ENCODE data around the gene POLQ.
"Not testable (repeated sequence)": the region's sequence is repeated elsewhere in the genome, so short reads cannot be mapped to it uniquely, and the experiment has no call there.

The POLQ gene

DNA sequence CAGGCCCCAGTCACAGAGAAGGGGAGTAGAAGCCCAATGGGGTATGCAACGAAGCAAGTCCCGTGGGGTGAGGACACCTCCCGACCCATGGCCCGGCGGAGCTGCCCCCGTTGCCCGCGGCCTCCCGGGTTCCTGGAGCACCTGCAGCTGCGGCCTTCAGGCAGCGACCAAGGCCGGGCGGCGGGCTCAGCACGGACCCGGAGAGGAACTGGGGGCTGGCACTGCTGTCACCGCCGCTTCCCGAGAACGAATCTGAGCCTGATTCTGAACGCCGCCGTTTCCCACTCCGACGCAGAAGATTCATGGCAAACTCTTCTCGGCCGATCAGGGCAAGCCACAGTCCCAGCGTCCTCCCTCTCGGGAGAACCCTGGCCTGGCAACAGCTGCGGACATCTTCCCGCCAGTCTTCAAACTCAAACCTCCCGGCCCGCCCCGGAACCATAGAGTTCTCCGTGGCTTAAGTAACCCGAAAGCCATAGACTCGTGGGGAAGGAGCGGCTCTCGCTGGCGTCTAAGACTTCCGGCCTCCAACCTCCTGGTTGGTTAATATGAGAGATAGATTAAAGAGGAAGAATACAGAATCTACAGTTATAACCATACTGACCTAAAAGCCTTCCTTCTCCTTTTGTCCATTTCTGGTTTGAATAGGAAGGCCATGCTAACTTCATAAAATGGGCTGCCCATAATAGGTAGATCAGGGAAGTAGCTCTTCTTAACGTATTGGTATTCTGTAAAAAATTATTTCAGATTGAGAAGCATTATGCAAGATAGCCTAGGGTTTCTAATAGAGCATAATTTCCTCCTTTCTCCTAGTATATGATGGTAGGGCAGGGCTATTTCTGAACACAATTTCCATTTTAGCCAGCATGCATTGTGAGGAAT lies at the start of gene POLQ:
POLQ (minus strand) TSS at position 415 of the 882 bp plus-strand sequence; CDS start at position 304, 111 bp downstream.
- DNase-seq = peak; percentile 91

DNA sequence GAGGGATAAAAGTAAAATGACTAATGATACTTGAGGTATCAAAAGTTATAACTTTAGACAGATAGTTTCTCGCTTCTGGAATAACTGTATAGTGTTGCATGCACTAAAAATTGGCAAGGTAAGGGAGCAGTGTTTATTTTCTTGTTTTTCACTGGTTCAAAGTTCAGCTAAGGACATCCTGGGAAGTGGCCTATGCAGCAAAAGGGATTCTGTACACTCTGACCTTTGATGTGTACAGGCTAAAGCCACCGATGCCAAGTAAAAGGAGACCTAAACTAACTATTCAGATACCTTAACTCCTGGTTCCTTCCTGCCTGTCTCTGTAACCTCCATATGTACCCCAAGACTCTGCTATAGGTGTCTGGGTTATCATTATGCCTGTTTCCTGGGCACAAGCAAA lies 49.1 kb upstream of the POLQ start:
- DNase-seq = no peak

DNA sequence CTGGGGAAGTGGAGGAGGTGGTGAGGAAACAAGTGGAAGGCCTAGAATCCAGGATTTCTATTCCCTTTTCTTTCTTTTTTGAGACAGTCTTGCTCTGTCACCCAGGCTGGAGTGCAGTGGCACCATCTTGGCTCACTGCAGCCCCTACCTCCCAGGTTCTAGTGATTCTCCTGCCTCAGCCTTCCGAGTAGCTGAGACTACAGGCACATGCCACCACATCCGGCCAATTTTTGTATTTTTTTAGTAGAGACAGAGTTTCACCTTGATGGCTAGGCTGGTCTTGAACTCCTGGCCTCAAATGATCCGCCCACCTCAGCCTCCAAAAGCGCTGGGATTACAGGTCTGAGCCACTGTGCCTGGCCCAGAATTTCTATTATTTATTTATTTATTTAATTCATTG lies 48.0 kb upstream of the POLQ start:
- not testable (repeated sequence) for DNase-seq

DNA sequence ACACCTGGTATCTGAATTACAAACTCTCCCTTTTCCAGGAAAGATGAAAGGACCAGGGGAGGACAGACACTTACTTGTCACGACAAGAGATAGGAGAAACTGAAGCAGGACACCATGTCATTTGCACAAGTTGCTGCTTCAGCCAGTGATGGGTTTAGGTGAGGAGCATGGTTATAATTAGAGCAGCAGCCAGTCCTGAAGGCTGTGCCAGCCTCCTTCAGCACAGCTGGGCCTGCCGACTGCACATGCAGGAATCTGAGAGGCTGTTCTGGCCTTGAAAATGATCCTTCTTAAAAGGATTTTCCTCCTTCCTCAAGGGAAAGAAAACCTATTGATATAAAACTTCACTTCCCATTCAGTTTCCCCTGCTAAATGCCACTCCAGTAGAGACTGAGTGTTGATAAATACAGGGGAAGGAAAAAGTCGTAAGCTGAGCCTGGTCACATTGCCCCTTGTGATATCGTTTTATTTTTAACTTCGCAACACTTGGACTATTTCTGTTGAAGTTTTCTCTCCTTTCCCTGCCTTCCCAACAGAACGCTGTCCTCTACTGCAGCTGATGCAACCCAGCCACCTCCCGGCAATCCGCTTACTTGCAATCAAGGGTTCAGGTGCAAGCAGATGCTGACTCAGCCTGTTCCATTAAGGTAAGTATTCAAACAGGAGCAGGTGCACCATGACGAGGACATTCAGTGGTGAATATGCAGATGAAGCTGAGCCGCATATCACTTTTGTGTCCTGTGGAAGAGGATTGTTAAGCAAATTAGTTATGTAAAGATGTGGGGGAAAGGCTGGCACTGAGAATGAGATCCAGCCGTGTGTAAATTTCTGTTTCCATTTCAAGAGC lies 47.3 kb upstream of the POLQ start, which contains the start of gene FBXO40:
FBXO40 (plus strand) TSS at position 524 of the 847 bp plus-strand sequence. CDS start 27,197 bp downstream, outside the sequence.
- DNase-seq = no peak

DNA sequence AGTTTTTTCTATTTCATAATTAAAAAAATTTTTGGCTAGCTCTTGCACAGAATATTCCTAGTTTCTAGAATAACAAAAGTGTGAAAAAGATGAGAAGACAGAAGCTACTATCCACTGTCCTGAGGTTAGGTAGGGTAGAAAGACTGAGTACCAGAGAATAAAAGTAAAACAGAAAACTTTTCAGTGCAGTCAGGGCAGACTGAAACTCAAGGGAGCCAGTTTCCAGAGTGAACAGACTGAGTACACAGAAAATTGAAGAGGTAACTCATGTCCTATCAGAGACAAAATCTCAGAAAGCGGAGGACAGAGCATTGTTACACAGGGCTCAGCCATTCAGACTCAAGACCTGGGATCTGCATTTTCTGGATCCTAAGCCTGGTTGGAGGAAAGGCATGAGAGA lies 38.6 kb upstream of the POLQ start:
- DNase-seq = no peak

DNA sequence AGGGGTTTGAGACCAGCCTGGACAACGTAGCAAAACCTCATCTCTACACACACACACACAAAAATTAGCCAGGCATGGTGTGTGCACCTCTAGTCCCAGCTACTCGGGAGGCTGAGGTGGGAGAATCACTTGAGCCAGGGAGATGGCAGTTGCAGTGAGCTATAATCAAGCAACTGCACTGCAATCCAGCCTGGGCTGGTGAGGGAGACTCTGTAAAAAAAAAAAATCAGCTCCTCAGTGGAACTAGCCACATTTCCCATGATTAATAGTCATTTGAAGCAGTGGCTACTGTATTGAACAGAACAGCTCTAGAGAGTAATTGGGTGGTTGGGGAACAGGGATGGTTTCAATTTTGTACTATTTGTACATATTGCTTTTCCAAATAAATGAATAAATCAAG lies 35.9 kb upstream of the POLQ start:
- DNase-seq = no peak

DNA sequence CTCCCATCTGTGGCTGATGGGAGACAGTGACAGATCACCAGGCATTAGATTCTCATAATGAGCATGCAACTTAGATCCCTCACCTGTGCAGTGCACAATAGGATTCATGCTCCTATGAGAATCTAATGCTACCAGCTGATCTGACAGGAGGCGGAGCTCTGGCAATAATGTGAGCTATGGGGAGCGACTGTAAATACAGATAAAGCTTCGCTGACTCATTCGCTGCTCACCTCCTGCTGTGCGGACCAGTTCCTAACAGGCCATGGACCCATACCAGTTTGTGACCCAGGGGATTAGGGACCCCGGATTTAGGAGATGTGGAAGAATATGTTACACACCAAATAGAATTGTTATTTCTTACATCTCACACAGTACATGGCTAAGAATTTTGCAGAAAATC lies 28.7 kb upstream of the POLQ start:
- DNase-seq = no peak

DNA sequence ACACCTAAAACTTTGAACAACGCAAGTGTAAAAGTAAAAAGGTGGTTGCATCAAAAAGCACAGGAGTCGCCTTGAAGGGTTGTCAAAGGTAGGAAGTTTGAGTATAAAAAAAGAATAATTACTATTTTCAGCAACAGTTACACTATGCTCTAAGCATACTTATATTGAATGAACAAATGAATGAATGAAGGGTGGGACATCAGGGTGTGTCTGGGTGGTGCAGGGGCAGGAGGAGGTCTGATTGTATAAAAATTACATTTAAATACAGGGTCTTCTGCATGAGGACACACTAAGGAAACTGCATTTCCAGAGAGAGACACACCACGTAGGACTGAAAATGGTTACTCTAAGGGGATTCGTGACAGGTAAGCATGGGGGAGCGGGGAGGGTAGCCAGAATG lies 21.9 kb upstream of the POLQ start, which contains the start of gene ARGFX:
ARGFX (plus strand) TSS at position 301 of the 400 bp plus-strand sequence. CDS start 2,765 bp downstream, outside the sequence.
- DNase-seq = no peak

DNA sequence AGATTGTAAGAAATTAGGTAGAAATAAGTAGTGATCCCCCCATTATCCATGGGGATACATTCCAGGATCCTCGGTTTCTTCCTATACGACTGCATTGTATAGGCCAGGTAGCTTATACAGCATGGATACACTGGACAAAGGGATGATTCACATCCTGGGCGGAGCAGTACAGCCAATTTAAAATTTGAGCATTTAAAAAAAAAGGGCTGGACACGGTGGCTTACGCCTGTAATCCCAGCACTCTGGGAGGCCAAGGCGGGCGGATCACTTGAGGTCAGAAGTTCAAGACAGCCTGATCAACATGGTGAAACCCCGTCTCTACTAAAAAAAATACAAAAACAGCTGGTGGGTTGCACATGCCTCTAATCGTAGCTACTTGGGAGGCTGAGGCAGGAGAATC lies 21.0 kb upstream of the POLQ start:
- DNase-seq = no peak

DNA sequence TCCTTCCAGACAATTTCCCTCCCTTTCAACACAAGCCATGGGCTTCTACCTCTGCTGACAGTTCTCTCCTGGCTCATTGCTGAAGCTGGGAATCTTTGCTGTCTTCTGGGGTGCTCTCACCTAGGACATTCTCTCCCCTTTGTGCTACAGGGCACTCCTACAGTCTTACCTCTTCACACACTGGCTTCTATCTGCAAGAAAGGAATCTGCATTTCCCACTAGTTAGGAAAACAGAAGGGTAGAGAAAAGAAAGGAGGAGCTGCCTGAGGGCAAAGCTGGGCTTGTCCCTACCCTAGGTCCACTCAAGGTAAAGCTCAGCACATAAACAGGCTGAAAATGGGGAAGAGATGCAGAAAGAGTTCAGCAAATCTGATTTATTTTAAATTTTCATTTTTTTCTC lies 16.4 kb upstream of the POLQ start:
- DNase-seq = no peak

DNA sequence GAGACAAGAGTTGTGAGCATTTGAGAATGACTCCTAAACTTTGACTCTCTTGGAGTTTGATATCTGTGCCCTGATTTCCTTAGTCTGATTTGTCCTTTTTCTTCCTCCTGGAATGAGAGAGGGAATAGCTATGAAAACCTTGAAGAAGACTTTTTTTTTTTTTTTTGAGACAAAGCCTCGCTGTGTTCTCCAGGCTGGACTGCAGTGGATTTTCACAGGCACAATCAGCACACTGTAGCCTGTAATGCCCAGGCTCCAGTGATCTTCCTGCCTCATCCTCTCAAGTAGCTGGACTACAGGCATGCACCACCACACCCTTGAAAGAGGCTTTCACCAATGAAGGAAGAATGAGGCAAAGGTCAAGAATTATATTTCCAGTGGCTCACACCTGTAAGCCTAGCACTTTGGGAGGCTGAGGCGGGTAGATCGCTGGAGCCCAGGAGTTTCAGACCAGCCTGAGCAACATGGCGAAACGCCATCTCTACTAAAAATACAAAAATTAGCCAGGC lies 11.7 kb upstream of the POLQ start:
- DNase-seq = no peak

DNA sequence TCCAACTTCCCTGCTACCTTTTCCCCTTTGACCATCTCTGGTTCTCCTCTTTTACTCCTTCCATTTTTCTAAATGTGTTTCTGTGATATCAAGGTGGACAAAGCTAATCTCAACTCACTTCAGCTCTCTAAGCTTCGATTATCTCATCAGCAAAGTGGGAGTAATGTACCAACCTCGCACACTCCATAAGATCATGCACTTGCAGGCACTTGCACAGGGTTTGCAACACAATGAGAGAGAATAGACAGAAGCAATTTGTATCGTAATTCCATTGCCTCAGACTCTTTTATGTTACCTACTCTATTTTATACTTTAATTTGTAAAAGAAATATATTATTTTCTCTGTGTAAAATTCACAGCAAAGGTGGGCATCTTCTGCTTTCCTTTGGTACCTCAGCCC lies 7.0 kb upstream of the POLQ start:
- DNase-seq = no peak

DNA sequence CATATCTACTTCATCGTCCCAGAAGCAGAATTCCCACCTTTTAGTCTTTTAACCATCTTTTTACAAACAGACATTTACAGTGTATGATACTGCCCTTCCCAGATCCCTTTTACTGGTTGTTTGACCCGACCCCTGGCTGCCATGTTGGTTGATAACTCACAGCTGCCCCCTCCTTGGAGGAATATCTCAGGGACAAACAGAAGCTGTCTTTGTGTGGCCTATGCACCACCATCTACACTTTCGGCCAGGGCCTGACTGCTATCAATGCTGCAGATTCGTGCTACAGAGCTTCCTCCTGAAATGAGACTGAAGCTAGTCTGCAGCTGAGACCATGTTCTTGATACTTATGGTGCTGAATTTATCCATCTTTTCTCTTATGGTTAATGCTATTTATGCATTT lies 6.6 kb upstream of the POLQ start:
- no peak for DNase-seq

DNA sequence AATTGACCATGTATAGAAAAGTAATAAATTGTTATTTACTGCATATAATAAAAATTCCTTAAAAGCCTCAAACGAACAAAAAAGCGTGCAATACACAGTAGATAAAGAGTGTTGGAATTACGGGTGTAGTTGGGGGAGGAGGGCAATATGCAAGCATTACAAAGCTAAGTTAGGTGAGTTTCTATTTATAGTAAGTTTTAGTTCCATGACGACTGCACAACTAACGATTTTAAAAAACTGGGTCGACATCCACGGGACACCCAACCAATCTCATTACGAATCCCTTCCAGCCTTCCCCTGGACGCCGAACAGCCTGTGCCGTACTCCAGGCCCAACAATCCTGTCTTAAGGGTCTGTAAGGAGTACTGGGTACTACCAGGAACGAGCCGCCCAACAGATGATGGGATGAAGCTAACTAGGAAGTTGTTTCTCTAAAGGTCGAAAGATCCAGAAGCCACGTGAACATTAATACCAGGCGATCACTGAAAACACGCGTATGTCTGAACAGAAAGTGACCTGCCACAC lies 677 bp downstream of the POLQ start:
- no peak for DNase-seq

DNA sequence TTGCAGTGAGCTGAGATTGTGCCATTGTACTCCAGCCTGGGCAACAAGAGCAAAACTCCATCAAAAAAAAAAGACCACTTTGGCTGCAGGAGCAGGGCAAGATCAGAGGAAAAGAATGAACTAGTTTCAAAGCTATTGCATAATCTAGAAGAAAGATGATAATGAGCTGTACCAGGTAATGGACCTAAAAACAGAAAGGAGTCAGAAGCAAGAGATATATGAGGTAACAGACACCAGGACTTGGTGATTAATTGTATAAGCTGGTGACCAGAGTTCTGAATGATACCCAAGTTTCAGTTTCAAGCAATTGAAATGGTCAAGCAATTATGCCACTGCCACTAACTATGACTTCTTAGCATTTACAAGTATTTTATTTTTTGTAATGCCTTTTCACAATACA lies 2.9 kb downstream of the POLQ start:
- DNase-seq = no peak

DNA sequence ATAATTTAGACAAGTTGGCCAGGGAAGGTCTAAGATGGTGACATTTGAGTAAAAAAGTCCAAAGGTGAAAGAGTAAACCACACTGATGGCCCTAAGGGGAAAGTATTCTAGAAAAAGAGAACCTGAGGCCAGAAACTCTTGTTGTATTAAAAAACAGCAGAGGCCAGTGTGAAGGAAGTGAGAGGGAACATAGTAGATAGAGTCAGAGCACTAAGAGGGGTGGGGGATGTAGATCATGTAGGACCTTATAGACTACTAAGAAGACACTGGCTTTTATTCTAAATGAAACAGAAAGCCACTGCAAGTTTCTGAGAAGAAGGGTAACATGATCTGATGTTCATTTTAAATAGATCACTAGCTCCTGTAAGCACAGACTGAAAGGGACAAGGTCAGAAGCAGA lies 14.5 kb downstream of the POLQ start:
- DNase-seq = no peak

DNA sequence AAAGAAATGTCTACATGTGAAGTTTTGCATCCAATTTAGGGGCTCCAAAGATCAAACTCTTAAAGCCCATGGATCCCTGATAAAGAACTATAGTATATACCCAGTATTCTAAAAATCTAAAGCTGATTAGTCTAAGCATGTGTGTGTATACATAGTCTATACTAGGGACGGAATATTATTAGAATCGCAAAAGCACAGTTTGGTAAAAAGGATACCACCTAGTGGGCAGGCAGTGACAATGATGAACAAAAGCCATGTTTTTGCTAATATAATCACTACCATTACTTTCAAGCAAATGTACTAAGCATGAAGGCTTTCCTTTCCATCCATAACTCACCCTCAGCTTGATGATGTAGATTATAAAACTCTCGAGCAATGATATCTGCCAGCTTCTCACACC lies 16.5 kb downstream of the POLQ start:
- DNase-seq = no peak

DNA sequence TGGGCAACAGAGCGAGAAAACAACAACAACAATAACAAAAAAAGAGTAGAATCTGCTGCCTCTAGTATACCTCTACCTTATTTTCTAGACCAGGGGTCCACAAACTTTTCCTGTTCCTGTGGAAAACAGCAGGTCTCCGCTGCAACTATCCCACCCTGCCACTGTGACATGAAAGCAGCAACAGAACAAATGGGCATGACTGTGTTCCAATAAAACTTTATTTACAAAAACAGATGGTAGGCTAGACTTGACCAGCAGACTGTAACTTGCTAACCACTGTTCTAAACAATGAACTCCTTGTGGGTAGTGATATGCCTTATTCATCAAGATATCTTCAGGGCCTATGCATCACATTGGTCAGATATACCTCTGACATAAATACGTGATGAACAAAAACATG lies 25.3 kb downstream of the POLQ start:
- no peak for DNase-seq

DNA sequence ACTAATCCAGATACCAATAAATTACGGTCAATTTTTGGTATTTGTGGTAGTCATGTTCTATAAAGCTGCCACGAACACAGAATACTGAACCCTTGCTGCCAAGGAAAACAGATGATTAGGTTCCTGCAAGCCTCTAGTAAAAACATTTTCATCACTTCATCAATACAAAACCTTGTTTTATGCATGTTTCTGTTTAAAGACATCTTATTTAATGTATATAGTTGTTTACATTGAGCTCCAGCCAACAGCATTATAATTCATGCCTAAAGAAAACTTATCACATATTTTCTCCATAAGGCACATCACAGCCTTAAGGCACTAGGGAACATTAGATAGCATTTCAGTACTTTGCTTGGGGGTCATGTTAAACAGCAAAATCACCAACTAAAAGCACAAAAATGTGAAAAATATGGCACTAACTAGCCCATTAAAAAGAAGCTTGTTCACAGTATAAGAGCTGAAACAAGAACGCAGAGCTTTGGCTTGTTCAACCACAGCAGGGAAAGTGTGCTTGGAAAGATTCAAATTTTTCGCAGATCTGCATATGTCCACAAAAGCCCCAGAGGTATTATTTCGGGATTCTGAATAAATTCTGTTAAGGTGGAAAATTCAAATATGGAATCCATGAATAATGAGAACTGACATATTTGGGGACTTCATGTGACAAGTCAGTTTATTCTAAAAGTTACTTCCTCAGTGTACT lies 27.7 kb downstream of the POLQ start:
- DNase-seq = no peak

DNA sequence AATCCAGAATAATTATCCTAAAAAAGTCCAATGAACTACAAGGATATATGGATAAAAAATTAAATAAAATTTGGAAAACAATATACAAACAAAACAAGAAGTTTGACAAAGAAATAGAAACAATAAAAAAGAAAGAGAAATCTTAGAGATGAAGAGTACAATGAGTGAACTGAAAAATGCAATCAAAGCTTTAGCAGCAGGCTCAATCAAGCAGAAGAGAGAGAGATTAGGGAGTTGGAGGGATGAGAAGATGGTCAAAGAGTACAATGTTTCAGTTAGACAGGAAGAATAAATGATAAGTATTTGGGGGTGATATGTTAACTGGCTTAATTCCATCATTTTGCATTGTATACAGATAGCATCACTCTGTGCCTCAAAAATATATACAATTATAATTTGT lies 29.9 kb downstream of the POLQ start:
- DNase-seq = no peak

DNA sequence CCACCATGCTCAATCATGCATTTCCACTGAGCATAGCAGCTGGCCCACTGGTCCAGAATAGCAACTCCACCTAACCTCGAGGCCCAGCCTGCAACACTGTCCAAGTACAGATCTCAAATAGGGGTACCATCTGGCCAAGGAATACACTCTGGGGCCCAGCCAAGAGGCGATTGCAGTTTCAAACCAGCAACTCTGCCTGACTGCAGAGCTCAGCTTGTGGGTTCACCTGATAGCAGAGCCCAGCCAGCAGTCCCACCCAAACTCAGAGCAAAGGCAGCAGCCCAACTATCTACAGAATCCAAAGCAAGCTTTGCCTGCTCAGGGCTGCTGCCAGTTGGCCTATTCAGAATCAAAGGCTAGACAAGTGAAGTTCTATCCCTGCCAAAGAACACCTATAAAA lies 30.5 kb downstream of the POLQ start:
- DNase-seq = no peak

DNA sequence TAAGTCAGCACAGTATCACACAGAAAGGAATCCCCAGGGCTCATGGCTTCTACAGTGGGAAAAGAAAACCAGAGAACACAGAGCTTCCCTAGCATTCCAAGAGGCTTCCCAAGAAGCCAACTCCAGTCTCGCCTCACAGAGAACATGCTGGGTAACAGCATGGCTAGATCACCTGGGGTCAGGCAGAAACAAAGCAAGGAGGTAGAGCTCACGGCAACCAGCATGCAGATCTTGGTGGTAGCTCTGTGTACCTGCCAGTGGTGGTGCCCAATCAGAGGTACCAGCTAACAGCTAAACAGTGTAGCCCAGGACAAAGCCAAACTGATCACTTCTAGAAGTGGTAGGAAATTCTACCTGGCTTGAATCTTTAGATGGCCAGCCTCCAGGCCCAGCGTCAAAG lies 31.3 kb downstream of the POLQ start:
- DNase-seq = no peak

DNA sequence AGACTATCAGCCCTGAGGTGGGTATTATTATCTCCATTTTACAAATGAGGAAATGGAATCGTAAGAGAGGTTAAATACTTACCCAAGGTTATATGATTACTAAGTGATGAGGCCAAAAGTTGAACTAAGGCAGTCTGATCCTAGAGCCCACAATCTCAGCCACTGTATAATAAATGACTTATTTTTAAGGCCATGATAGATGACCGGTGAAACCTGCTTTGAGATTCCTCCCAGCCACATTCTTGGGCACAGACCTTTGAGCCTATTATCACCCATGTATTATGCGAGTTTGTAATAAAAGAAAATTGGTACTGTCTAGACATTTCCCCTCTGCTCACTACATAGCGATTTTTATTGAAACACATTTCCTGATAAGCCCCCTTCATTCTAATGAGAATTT lies 37.4 kb downstream of the POLQ start:
- DNase-seq = no peak

Measured in CD4-positive, alpha-beta T cell treated with Interleukin-4 for 4 hours (primary cell).